ENCODE results near the gene ASIP. TPM values are rescaled to one million over a fixed set of nuclear protein-coding genes. Genes with fewer than 3 reads are reported as not detected.

The ASIP gene
- total and polyA plus RNA-seq, 2 of the 13 experiments (the other 11 are each of a cell fraction or from before 2014, with no cell fraction given), result not detected

DNA sequence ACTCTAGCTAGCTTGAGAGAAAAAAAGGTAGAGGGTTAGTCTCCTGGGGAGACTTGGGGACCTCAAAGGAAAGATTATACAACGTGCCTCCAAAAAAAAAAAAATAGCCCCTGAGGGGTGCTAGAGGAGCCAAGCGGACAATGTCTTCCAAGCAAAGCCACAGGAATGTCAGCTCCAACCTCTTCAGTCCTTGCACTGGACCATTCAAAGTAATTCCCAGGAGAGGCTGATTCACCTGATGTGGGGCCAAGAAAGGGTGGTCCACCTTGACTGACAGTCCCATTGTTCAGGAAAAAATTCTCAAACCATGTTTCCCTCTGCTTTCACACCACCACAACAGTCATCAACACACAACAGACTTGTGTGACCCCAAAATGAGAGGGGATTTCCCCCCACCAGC lies 30.7 kb downstream of the ASIP start:
- H4K20me1 ChIP-seq (ENCODE audit: insufficient read depth, low read length), result no peaks in the 10 kb centered on the region
- BruUV-seq (replicated peaks), result no TSS peak
- no peaks in the 10 kb centered on the region for H3K9me3 ChIP-seq (ENCODE audit: low read length)
- intact Hi-C loops (cut with micrococcal nuclease; ENCODE audit: unreplicated experiment), result no loop called here
- 98% methylated on average over 2 of the region's 2 CpGs for WGBS (ENCODE audit: low lambda C conversion rate)
- no peak for DNase-seq (ENCODE audit: low spot score)
- peaks cover 17 to 30% of the 10 kb centered on the region in 2 experiments for H3K36me3 ChIP-seq (replicated peaks in 1 of 2; ENCODE audit: control insufficient read depth in 1 of 2, insufficient read depth in 2 of 2, low read length in 2 of 2)
- H3K27me3 ChIP-seq (ENCODE audit: control insufficient read depth in 1 of 2, insufficient read depth in 2 of 2, low read length in 2 of 2), result no peaks in the 10 kb centered on the region
- no peak overlapping the region for H3K4me2 ChIP-seq (ENCODE audit: low read depth, low read length)
- FAIRE-seq, result no peak
- in situ Hi-C loops (cut with HindIII; ENCODE audit: extremely low pct_ligation_motif_present, low pct_unique_long_range_greater_than_20kb), result no loop called here
- no peaks in the 10 kb centered on the region for H3K4me1 ChIP-seq (ENCODE audit: insufficient read depth, low read length)
- no peak overlapping the region for H3K4me3 ChIP-seq (replicated peaks in 1 of 3; ENCODE audit: insufficient read depth in 1 of 3, low read depth in 2 of 3, low read length in 3 of 3)
- no peak overlapping the region for H3K27ac ChIP-seq (ENCODE audit: extremely low read length, insufficient read depth, low read length)
- ChIA-PET POLR2A (no interaction called here), CTCF (ENCODE audit: low intra/inter-chr PET ratio, low total read pairs) (no interaction called here)
- no peak for ATAC-seq
- H3K79me2 ChIP-seq (ENCODE audit: insufficient read depth, low read length), result no peaks in the 10 kb centered on the region
- TF ChIP-seq POLR2A (IDR thresholded peaks at IDR 0.05; ENCODE audit: insufficient read depth in 1 of 2, low read depth in 2 of 2, low read length in 2 of 2), result no peak
- no peak for TF ChIP-seq HNRNPH1 (optimal IDR thresholded peaks at IDR 0.05; ENCODE audit: low read depth, low read length)
- no peak for TF ChIP-seq FOXM1 (CRISPR knock-in tag; IDR thresholded peaks at IDR 0.05)
- TF ChIP-seq, protein P1, sequence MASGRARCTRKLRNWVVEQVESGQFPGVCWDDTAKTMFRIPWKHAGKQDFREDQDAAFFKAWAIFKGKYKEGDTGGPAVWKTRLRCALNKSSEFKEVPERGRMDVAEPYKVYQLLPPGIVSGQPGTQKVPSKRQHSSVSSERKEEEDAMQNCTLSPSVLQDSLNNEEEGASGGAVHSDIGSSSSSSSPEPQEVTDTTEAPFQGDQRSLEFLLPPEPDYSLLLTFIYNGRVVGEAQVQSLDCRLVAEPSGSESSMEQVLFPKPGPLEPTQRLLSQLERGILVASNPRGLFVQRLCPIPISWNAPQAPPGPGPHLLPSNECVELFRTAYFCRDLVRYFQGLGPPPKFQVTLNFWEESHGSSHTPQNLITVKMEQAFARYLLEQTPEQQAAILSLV (CRISPR knock-in tag; IDR thresholded peaks at IDR 0.05; ENCODE audit: borderline replicate concordance), result no peak
- TF ChIP-seq ZNF761 (CRISPR knock-in tag; conservative IDR thresholded peaks at IDR 0.05), result no peak
- H2AFZ ChIP-seq (ENCODE audit: low read length), result no peak overlapping the region
- H3K9ac ChIP-seq (ENCODE audit: insufficient read depth, low read depth, low read length), result no peak overlapping the region

DNA sequence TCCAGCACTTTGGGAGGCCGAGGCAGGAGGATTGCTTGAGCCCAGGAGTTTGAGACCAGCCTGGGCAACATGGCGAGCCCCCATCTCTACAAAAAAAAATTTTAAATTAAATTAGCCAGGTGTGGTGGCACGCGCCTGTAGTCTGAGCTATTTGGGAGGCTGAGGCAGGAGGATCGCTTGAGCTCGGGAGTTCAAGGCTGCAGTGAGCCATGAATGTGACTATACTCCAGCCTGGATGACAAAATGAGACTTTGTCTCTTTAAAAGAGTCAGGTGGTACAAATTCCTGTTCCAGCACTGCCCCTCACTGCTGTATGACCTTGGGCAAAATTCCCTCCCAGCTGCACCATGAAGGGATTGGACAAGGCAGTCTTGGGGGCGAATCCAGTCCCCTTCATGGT lies 33.5 kb downstream of the ASIP start:
- TF ChIP-seq ZNF263 (CRISPR knock-in tag; IDR thresholded peaks at IDR 0.05), result no peak
- peak; percentile 92 for TF ChIP-seq ZNF770 (CRISPR knock-in tag; IDR thresholded peaks at IDR 0.05)
- peak; percentile 83 for TF ChIP-seq ZFP91 (CRISPR knock-in tag; IDR thresholded peaks at IDR 0.05; ENCODE audit: borderline replicate concordance)
- peak; percentile 60; the same call in 1 of the 2 replicates for TF ChIP-seq ZMYM3 (CRISPR knock-in tag; IDR thresholded peaks at IDR 0.05)
- TF ChIP-seq POLR2G (IDR thresholded peaks at IDR 0.05; ENCODE audit: low read depth, low read length), result 0 out of 2 replicates have a peak, but pooled peaks have one; percentile 25
- TF ChIP-seq NFE2L2 (IDR thresholded peaks at IDR 0.05; ENCODE audit: low read length), result no peak
- ATAC-seq, result no peak
- no peaks in the 10 kb centered on the region for H3K27me3 ChIP-seq (ENCODE audit: control insufficient read depth in 1 of 2, insufficient read depth in 2 of 2, low read length in 2 of 2)
- no peaks in the 10 kb centered on the region for H4K20me1 ChIP-seq (ENCODE audit: insufficient read depth, low read length)
- intact Hi-C loops (cut with micrococcal nuclease; ENCODE audit: unreplicated experiment) (no loop called here), in situ Hi-C loops (cut with HindIII; ENCODE audit: extremely low pct_ligation_motif_present, low pct_unique_long_range_greater_than_20kb) (no loop called here)
- peaks cover 27 to 51% of the 10 kb centered on the region in 2 experiments for H3K36me3 ChIP-seq (replicated peaks in 1 of 2; ENCODE audit: control insufficient read depth in 1 of 2, insufficient read depth in 2 of 2, low read length in 2 of 2)
- FAIRE-seq, result no peak
- H3K4me2 ChIP-seq (ENCODE audit: low read depth, low read length), result no peak overlapping the region
- no peaks in the 10 kb centered on the region for H3K79me2 ChIP-seq (ENCODE audit: insufficient read depth, low read length)
- H3K27ac ChIP-seq (ENCODE audit: extremely low read length, insufficient read depth, low read length), result no peak overlapping the region
- POLR2A ChIA-PET, result interaction anchor here (0.7 kb wide), 1 partner anchor 219 kb away, joined by 3 read pairs; no protein-coding TSS in a partner anchor
- H3K9ac ChIP-seq (ENCODE audit: insufficient read depth, low read depth, low read length), result no peak overlapping the region
- H2AFZ ChIP-seq (ENCODE audit: low read length), result no peak overlapping the region
- H3K9me3 ChIP-seq (ENCODE audit: low read length), result no peaks in the 10 kb centered on the region
- peak; percentile 35 for DNase-seq (ENCODE audit: low spot score)
- BruUV-seq (replicated peaks), result no TSS peak
- no peak overlapping the region for H3K4me3 ChIP-seq (replicated peaks in 1 of 3; ENCODE audit: insufficient read depth in 1 of 3, low read depth in 2 of 3, low read length in 3 of 3)
- CTCF ChIA-PET (ENCODE audit: low intra/inter-chr PET ratio, low total read pairs), result no interaction called here
- WGBS (ENCODE audit: low lambda C conversion rate), result 97% methylated on average over 7 of the region's 7 CpGs
- H3K4me1 ChIP-seq (ENCODE audit: insufficient read depth, low read length), result peaks cover 12% of the 10 kb centered on the region

Data from HepG2 (cell line).